Raji (cell line): ENCODE data around the gene MACROH2A1.
A peak's percentile ranks its signal among the peaks of the same experiment; 100 is the strongest.

Experiments
- POLR2A ChIP-seq: IDR thresholded peaks from 2 replicates; pipeline ENCODE4 v1.6.1; 2011; ENCODE audit warnings: low read depth, low read length, control low read depth; ENCODE audit not compliant: insufficient read depth

The MACROH2A1 gene

DNA sequence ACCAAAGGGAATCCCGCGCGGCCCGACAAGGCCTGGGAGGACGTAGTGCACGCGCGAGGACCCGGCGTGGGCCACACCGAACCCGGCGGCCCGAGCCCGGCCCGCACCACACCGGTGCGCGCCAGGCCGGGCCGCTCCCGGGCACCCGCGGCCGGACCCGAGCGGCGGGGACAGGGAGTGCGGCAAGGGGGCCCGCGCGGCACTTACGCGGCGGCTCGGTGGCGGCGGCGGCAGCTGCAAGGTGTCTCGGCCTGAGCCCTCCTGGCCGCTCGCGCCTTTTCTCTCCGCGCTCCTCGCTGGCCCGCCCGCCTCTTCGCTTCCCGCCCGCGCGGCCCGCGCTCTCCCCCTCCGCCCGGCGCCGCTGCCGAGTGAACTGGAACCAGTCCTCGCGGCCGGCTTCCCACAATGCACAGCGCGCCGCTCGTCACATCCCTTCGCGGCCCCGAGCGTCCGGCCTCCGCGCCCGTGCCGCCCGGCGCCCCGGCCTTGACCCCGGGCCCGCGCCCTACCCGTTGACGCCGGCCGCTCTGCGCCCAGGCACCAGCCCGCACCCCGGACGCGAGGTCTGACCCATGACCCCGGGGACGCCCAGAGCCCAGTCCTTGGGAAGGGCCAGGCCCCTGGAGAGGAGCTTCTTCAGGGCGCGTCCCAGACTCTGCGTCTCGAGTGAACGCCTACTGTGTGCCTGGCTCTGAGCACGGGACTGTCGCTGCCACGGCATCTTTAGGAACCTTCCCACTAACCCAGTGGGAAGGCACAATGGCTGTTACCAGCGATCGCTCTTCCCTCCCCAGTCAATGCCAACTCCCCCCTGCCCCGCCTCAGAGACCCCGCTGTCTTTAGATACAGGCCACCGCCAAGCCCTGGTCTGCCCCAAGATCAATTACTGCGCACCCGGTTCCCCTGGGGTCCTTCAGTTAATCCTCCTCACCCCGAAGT is at the start of gene MACROH2A1:
Gene MACROH2A1, minus strand, starts transcription at position 377 of the 939 bp plus-strand sequence. CDS start 10,138 bp downstream, outside the sequence.
- peak; percentile 84 for TF ChIP-seq POLR2A

GRCh38 chr5:135448071-135448739 is 49.2 kb upstream of the MACROH2A1 start:
- TF ChIP-seq POLR2A, result no peak

DNA sequence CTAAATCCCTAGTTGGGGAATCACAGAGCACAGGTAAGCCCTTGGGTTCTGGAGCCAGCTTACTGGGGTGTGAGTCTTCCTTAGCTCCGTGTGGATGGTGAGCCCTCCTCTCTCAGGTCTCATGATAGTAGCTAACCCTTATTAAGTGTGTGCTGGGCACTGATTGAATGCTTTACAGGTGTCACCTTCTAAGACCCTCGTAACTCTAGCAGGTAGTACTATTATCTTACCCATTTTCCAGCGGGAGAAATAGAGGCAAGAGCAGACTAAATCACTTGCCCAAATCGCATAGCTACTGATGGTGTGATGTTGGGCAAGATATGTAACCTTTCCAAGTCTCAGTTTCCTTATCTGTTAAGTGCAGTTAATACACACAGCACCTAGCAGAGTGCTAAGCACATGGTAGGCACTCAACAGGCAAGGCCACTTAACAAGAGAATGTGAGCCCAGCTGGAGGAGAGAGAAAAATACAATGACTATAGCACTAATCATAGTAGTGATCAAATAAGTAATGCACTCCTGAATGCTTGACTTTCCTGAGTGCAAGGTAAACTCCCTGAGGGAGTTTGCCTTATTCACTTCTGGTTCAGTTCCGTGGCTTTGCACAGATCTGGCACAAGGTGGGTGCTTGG is 48.4 kb upstream of the MACROH2A1 start, which contains the start of gene DCANP1:
Gene DCANP1, minus strand, starts transcription at position 51 of the 632 bp plus-strand sequence. CDS start 240 bp downstream, outside the sequence.
- no peak for TF ChIP-seq POLR2A

- no peak for TF ChIP-seq POLR2A
Measured at GRCh38 chr5:135446615-135447014, 47.6 kb upstream of the MACROH2A1 start.

DNA sequence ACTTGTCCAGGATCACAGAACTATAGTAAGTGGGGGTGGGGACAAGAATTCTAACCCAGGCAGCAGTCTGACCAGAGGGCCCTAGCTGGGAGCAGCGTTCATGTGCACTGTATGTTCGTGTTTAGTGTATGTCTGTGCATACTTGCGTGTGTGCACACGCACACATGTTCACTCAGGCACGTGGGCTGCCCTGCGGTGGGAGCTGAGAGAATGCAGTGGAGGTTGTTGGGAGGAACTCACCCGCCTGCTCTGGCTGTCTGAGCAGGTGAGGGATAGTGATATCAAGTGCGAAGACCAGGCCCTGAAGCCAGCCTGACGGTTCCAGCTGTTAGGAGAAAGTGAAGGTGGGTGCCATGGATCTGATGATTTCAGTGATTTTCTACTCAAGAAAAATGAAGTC is 47.2 kb upstream of the MACROH2A1 start:
- TF ChIP-seq POLR2A, result no peak

GRCh38 chr5:135445306-135445985 is 46.4 kb upstream of the MACROH2A1 start:
- TF ChIP-seq POLR2A, result no peak

DNA sequence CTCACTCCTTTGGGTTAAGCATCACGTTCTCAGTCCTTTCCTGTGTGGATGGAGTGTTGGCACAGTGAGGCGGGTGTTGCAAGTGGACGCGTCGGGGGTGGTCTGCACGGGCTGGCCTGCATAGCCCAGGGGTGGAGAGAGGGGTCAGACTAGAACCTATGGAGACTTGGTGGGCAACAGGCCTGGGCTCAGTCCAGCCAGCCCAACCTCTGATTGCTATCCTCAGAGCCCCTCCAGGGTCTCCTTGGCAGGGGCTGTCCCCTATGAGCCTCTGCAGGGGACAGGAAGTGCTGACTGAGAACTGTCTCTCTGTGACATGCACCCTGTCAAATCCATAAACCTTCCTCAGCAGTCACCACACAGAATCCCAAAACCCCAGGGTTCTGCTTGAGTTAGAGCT is 45.9 kb upstream of the MACROH2A1 start:
- no peak for TF ChIP-seq POLR2A

- no peak for TF ChIP-seq POLR2A
Measured at GRCh38 chr5:135444360-135444759, 45.3 kb upstream of the MACROH2A1 start.

DNA sequence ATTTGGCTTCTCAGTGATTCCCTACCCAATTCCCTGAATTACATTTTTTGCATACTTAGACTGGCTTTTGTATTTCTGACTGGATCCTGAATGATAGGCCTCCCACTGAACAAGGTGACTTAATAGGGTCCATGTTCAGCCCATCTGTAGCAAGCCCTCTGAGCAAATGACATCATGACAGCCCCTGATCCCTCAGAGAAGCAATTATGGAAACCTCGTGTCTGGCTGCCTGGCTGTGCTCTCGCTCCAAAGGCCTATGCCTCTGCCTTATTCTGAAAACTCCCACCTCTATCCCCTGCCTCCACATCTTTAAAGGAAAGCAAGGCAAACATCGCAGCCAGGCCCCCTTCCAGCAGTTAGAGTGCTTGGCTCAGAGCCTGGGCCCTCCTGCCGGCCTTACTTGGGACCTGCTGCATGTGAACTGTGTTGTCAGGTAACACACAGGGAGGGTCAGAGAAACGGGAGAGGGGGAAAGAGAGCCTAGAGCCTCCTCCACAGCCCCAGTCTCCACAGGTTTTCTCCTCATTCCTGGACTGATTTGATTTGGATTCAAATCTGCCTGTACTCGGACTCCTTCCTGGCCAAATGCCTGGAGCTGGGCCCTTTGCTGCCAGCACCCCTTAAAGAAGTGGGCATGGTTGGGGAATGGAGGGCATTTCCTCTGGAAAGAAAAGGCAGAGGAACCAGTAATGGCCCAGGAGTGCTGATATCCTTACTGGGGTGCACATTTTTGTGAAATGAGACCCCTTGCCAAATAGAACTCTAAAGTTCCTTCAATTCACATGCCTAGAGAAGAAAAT is 44.3 kb upstream of the MACROH2A1 start:
- no peak for TF ChIP-seq POLR2A

- TF ChIP-seq POLR2A, result no peak
Measured at GRCh38 chr5:135442431-135443160, 43.6 kb upstream of the MACROH2A1 start.

DNA sequence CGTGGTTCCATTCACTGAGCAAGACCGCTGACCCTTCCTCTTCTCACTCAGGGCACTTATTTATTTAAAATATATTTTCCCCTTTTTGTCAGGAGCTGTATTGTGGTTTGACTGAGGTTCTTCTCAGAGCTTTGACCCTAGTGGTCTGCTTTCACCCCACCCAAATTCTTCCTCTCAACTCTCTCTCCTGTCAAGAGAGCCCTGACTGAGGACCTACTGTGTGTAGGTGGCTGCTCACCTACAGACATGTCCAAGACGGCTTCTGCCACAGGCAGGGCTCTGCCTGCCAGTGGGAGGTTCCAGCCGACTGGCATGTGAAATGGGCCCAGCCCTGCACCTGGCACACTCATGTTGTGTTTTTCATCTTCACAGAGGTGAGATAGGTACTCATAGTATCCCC is 42.9 kb upstream of the MACROH2A1 start:
- TF ChIP-seq POLR2A, result no peak

DNA sequence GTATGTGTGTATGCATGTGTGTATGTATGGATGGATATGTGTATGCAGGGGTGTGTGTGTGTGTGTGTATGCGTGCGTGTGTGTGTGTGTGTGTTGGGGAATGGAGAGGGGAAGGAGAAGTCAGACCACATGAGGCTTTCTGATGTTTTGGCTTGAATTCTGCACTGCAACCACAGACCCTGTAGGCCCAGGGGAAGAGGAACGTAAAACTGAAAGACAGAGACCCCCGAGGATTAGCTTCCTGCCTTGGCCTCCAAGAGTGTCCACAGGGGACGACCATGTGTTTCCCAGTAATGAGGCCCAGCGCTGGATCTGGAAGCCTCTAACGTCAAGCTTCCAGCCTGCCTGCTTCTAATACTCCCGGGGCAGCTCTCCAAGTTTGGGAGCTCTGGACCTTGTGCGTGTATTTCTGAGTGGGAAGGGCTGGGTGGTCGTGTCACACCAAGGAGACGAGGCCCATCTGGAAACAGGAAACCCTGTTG is 42.4 kb upstream of the MACROH2A1 start:
- TF ChIP-seq POLR2A, result no peak

GRCh38 chr5:135440916-135441315 is 41.9 kb upstream of the MACROH2A1 start:
- TF ChIP-seq POLR2A, result no peak
